GM12874 (cell line): Measurements from ENCODE around the gene TCF3.

ENCODE experiments used
- TF ChIP-seq, protein P1 (sequence below): IDR thresholded peaks from 2 replicates; pipeline ENCODE4 v1.5.1; 2011; ENCODE audit warnings: low read depth, mild to moderate bottlenecking, control low read depth, low read length, moderate library complexity; ENCODE audit not compliant: insufficient read depth

The TCF3 gene

DNA sequence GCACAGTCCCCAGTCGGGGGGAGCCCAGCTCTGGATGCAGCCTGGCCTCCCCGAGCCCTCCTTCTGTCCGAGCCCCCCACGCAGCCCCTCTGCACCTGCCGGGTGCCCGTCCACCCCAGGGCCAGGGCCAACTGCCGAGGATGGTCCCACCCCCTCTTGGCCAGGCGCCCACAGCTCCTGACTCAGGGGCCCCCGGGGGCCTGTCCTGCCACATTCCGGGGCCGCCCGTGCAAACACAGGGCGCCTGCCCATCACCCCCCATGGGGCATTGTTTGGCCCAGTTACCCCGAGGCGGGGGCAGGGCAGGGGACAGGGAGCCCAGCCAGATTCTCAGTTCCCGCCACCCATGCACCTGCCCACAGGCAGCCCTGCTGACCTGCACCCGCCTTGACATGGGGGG is 5.3 kb upstream of the TCF3 start:
- TF ChIP-seq, protein P1, sequence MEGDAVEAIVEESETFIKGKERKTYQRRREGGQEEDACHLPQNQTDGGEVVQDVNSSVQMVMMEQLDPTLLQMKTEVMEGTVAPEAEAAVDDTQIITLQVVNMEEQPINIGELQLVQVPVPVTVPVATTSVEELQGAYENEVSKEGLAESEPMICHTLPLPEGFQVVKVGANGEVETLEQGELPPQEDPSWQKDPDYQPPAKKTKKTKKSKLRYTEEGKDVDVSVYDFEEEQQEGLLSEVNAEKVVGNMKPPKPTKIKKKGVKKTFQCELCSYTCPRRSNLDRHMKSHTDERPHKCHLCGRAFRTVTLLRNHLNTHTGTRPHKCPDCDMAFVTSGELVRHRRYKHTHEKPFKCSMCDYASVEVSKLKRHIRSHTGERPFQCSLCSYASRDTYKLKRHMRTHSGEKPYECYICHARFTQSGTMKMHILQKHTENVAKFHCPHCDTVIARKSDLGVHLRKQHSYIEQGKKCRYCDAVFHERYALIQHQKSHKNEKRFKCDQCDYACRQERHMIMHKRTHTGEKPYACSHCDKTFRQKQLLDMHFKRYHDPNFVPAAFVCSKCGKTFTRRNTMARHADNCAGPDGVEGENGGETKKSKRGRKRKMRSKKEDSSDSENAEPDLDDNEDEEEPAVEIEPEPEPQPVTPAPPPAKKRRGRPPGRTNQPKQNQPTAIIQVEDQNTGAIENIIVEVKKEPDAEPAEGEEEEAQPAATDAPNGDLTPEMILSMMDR, result no peak

DNA sequence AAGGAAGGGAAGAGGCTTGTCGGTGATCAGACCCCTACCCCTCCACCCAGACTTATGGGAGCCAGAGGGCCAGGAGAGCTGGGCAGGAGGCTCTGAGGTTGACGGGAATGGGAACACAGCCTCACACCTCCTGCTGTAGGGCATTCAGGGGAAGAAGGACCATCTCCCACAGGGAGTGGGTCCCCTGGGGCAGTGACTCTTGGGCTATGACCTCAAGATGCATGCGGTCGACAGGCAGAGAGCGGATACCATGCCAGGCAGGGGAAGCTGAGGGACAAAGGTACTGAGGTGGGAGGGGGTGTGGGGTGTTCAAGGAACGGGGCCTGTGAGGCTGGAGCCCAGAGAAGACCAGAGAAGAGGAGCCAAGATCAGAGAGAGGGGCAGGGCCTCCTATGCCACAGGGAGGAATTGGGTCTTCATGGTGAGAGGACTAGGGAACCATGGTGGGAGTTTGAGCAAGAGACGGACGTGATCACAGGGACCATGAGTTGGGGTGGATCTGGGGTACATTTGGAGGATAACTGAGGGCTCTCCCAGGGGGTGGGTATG is 4.6 kb upstream of the TCF3 start:
- TF ChIP-seq, protein P1, result no peak

DNA sequence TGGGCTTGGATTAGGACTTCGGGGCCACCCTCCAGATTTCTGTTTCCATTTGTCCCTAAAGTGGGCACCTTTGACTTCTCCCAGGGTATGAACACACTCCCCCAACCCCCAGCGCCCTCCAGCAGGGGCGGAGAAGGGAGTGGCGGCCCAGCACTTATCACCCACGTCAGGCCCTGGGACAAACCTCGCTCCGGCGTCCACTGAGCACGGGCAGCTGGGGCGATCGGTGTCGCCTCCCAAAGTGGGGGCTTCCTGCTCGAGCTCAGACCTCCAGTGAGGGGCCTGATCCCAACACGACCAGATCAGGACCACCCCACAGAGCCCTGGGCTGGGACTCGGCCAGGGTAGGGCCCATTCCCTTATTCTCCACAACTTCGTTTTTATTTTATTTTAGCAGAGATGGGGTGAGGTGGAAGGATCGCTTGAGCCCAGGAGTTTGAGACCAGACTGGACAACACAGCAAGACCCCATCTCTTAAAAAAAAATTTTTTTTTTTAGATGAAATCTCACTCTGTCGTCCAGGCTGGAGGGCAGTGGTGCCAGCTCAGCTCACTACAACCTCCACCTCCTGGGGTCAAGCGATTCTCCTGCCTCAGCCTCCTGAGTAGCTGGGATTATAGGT is 3.7 kb upstream of the TCF3 start:
- TF ChIP-seq, protein P1, result no peak

DNA sequence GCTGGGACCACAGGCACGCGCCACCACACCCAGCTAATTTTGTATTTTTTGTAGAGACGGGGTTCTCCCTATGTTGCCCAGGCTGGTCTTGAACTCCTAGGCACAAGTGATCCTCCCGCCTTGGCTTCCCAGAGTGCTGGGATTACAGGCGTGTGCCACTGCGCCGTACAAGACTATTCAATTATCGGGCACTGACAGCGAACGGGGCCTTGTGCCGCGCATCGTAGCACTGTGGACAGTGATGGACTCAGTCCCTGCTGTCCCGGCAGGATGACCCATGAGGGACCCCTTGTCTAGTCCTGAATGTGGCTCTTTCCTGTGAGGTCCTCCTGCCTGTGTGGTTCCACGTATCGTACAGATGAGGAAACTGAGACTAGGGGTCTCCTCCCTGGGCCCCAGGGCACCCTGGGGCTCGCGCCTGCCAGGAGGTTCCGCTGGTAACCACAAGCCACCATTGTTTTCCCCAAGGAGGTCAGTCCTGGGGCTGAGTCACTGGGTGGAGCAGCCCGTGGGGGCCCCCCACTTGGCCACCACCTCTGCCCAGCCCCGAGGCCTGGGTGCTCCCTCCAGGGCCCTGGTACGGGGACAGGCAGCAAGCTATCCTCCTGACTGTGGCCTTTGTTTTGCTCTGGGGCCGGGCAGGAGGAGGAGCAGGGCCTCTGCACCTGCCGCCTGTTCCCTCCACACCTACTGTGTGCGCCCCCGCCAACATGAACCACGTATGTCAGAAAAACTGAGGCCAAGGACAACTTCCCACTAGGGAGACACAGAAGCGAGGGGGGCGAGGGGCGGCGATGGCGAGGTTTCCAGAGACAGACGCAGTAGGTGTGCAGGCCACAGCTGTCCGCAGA is 2.9 kb upstream of the TCF3 start:
- TF ChIP-seq, protein P1, result no peak

DNA sequence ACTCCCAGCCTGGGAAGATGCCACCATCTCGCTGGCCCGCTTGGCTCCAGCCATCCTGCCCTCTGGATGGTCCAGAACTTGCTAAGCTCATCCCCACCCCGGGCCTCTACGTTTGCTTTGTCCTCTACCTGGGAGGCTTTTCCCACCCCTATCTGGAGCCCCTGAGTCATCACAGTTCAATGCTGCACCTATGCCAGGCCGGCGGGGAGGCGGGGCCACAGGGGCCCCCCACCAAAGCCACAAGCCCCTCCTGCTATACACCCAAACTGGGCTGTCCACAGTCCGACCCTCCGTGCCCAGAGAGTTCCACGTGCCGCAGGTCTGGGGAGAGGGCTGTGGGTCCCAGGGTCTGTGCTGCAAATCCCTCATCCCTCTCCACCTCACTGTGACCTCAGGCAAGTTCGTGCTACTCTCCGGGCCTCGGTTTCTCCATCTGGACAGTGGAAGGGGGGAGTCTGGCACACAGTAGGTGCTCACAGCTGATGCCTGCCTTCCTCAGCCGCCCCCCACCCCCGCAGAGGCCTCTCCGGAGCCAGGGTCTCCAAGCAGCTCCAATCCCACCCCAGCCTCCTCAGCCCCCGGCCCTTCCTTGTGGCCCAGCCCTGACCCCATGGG is 1.9 kb upstream of the TCF3 start:
- TF ChIP-seq, protein P1, result no peak

DNA sequence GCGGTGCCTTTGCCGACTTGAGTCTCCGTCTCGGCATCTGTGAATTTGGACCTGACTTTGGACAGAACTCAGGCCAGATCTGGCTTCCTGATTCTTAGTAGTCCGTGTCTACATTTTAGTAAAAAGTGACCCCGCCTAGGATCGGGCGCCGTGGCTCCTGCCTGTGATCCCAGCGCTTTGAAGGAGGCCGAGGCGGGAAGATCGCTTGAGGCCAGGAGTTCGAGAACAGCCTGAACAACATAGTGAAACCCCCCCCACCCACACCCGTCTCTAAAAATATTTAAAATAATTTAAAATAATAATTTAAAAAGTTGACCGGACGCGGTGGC is 849 bp upstream of the TCF3 start:
- TF ChIP-seq, protein P1, result no peak

DNA sequence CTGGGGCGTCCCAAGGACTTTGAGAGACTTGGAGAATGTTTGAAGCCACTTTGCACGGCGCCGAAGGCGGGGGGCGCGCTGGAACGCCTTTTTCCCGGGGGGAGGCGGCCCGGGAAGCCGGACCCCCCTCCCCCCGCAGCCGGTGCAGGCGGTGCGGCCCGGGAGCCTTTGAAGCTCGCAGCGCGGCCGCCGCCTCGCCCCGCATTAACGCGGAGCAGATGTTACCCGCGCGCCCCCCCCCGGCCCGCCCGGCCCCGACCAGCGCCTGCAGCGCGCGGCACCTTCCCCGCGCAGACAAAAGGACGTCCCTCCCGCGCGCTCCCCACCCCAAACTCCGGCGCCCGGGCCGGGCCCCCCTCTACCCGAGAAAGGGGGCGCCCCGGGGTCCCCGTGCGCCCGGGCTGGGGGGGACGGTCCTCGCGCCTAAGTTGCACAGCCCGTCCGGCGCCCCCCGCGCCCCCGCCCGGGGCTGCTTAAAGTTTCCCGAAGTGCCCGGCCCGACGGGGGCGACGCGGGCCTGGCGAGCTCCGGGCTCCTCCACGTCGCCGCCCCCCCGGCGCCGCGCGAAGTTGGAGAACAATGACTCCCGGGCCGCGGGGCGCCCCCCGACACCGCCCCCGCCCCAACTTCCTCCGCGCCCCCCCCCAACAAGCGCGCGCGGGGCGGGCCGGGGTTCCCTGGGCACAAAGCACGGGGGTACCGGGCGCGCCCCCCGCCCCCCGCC is 685 bp downstream of the TCF3 start:
- TF ChIP-seq, protein P1, result no peak
